ENCODE data around the gene MPZ. TPM values are rescaled to one million over a fixed set of nuclear protein-coding genes. Genes with fewer than 3 reads are reported as not detected.

The MPZ gene
- total and polyA plus RNA-seq, 3 donors from 2014 or later = 2.3 to 4.7 (median 4.2) TPM

DNA sequence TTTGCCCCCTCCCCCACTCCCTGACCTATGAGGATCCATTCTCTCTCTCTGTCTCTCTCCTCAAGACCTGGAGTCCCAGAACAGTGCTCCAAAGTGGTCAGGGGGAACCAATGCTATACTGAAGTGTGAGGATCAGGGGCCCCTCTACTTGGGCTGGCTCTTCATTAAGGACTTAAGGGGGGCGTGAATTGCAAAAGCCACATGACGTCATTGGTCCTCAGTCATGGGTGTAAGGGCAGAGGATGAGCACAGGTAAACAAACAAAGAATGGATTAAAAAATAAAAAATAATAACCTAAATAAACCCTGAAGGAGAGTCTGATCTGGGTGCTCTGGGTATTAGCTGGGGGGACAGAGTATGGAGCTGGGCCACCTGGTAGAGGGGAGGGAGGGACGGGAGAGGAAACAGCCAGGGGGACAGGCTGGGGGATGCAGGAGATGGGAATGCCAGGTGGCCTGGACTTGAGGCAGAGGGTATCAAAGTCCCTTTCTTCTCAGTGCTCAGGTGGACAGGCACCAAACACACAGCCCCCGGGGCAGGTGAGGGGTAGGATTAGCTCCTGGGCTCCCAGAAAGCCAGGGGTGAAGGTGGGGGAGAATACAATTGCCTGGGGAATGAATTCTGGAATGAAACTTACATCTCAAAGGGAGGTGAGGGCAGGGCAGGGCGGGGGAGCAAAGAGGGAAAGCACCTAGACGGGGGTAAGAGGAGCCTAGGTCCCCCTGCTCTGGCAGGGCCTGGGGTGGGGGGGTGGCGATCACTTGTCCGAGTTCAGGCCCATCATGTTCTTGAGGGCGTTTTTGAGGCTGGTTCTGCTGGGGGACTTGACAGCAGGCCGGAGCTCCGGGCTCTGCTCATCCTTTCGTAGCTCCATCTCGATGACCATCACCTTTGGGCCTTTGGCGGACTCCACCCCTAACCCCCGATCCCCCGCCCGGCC, 4.6 kb downstream of the MPZ start:
- peaks cover 30% of the 10 kb centered on the region for H3K4me1 ChIP-seq
- no peaks in the 10 kb centered on the region for H3K36me3 ChIP-seq (ENCODE audit: low read depth, missing control alignments)
- H3K4me3 ChIP-seq = peak overlapping the region; percentile 60 to 61
- 12 to 14% methylated on average over 16 to 17 of the region's 17 CpGs for WGBS, 2 donors
- TF ChIP-seq, protein P1, sequence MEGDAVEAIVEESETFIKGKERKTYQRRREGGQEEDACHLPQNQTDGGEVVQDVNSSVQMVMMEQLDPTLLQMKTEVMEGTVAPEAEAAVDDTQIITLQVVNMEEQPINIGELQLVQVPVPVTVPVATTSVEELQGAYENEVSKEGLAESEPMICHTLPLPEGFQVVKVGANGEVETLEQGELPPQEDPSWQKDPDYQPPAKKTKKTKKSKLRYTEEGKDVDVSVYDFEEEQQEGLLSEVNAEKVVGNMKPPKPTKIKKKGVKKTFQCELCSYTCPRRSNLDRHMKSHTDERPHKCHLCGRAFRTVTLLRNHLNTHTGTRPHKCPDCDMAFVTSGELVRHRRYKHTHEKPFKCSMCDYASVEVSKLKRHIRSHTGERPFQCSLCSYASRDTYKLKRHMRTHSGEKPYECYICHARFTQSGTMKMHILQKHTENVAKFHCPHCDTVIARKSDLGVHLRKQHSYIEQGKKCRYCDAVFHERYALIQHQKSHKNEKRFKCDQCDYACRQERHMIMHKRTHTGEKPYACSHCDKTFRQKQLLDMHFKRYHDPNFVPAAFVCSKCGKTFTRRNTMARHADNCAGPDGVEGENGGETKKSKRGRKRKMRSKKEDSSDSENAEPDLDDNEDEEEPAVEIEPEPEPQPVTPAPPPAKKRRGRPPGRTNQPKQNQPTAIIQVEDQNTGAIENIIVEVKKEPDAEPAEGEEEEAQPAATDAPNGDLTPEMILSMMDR (IDR thresholded peaks at IDR 0.05) = no peak
- no peaks in the 10 kb centered on the region for H3K9me3 ChIP-seq
- DNase-seq = no peak
- intact Hi-C loops (cut with DNase I; ENCODE audit: low total_unique reads) = no loop called here
- no peaks in the 10 kb centered on the region for H3K27me3 ChIP-seq
- peak overlapping the region in 1 of 2 donors; percentile 25 for H3K27ac ChIP-seq

DNA sequence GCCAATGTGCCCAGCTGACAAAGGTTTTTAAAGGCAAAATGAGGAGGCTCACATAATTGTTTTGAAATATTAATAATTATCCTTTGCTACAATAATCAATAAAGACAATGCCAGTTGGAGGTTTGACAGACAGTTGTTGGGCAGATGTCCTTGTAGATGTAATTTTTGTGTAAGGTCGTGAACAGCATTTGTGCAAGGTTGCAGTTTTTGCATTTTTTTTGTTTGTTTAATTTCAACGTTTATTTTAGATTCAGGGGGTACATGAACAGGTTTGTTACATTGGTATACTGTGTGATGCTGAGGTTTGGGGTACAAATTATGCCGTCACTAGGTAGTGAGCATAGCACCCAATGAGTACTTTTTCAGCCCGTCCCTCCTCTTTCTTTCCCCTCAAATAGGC, 9.3 kb downstream of the MPZ start:
- Histone ChIP-seq H3K27me3 (no peaks in the 10 kb centered on the region), H3K27ac (no peak overlapping the region), H3K36me3 (ENCODE audit: low read depth, missing control alignments) (no peaks in the 10 kb centered on the region), H3K9me3 (no peaks in the 10 kb centered on the region), H3K4me1 (peaks cover 6% of the 10 kb centered on the region), H3K4me3 (no peak overlapping the region)
- whole genome bisulfite sequencing, 2 donors = 93 to 94% methylated on average over 4 of the region's 4 CpGs
- intact Hi-C loops (cut with DNase I; ENCODE audit: low total_unique reads) = no loop called here
- TF ChIP-seq POLR2A (IDR thresholded peaks at IDR 0.05) = no peak
- TF ChIP-seq, protein P1 (IDR thresholded peaks at IDR 0.05) = no peak
- no peak for DNase-seq

DNA sequence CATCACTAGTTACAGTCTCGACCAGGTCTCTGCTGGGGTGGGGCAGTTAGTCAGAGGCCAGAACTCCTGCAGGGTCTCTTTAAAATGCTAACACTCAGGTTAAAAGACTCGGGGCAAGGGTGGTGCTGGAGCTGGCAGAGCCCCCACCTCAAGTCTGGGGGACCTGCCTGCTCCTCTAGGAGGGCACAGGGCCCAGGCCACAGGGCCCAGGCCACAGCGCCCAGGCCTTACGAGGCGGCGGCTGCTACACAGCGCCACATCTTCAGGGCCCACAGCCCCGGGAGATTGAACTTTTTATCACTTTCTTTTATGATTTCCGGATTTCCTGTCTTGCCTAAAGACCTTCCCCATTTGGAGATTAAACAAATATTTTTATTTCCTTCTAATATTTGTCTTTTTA, 10.4 kb downstream of the MPZ start:
- Histone ChIP-seq H3K27ac (no peak overlapping the region), H3K27me3 (no peaks in the 10 kb centered on the region), H3K4me1 (no peaks in the 10 kb centered on the region), H3K36me3 (ENCODE audit: low read depth, missing control alignments) (no peaks in the 10 kb centered on the region), H3K4me3 (no peak overlapping the region), H3K9me3 (no peaks in the 10 kb centered on the region)
- 86 to 91% methylated on average over 9 of the region's 9 CpGs for WGBS, 2 donors
- TF ChIP-seq POLR2A (IDR thresholded peaks at IDR 0.05) = no peak
- TF ChIP-seq, protein P1 (IDR thresholded peaks at IDR 0.05) = no peak
- DNase-seq = no peak
- intact Hi-C loops (cut with DNase I; ENCODE audit: low total_unique reads) = no loop called here

DNA sequence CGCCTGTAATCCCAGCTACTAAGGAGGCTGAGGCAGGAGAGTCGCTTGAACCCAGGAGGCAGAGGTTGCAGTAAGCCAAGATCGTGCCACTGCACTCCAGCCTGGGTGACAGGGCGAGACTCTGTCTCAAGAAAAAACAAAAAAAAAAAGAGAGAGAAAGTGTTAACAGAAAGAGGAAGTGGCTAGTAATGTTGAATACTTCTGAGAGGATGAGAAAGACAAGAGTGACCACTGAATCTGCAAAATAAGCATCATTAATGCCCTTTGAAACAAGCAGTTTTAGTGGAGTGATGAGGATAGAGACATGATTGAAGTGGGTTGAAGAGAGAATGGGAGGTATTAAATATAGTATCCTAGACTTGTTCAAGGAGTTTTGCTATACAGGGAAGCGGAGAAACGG, 11.7 kb downstream of the MPZ start:
- DNase-seq = no peak
- H3K27me3 ChIP-seq = no peaks in the 10 kb centered on the region
- H3K4me1 ChIP-seq = no peaks in the 10 kb centered on the region
- WGBS, 2 donors = 92 to 93% methylated on average over 6 of the region's 6 CpGs
- TF ChIP-seq, protein P1 (IDR thresholded peaks at IDR 0.05) = no peak
- no peak for TF ChIP-seq POLR2A (IDR thresholded peaks at IDR 0.05)
- H3K9me3 ChIP-seq = no peaks in the 10 kb centered on the region
- no peaks in the 10 kb centered on the region for H3K36me3 ChIP-seq (ENCODE audit: low read depth, missing control alignments)
- intact Hi-C loops (cut with DNase I; ENCODE audit: low total_unique reads) = no loop called here
- H3K27ac ChIP-seq = no peak overlapping the region
- no peak overlapping the region for H3K4me3 ChIP-seq

DNA sequence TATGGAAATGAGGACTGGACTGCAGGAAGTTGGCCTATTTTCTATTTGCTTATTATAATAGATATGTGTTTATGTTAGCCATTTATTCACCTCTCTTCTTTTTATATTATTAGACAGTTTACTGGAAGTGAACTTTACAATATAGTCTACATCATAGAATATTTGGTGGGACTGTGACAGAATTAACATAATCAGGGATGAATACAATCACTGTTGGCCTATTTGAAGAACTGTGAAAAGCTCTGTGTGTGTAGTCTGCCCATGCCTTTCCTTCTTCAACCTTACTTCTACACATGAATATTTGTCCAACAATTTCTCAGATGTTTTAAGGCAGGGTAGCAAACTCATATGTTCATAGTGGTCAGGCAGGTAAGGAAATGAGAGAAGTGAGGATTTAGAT, 12.4 kb downstream of the MPZ start:
- intact Hi-C loops (cut with DNase I; ENCODE audit: low total_unique reads) = no loop called here
- no peaks in the 10 kb centered on the region for H3K9me3 ChIP-seq
- no peak overlapping the region for H3K27ac ChIP-seq
- H3K4me3 ChIP-seq = no peak overlapping the region
- no peaks in the 10 kb centered on the region for H3K4me1 ChIP-seq
- no peaks in the 10 kb centered on the region for H3K27me3 ChIP-seq
- no peak for DNase-seq
- no peak for TF ChIP-seq POLR2A (IDR thresholded peaks at IDR 0.05)
- TF ChIP-seq, protein P1 (IDR thresholded peaks at IDR 0.05) = no peak
- no peaks in the 10 kb centered on the region for H3K36me3 ChIP-seq (ENCODE audit: low read depth, missing control alignments)
